Activated CD4-positive, CD25-positive, alpha-beta regulatory T cell treated with anti-CD3 and anti-CD28 coated beads, Interleukin-2, amount 50 U/mL, for 72 hours (primary cell): ENCODE measurements around the gene FZD4.
"Not testable (repeated sequence)": the region's sequence is repeated elsewhere in the genome, so short reads cannot be mapped to it uniquely, and the experiment has no call there.

Source experiments
- DNase-seq: peaks from one replicate; pipeline ENCODE4 v3.0.0; 2021

The FZD4 gene

GRCh38 chr11:86972734-86973133 lies 17.5 kb upstream of the FZD4 start:
- no peak for DNase-seq

GRCh38 chr11:86969258-86969657 lies 14.1 kb upstream of the FZD4 start:
- no peak for DNase-seq

GRCh38 chr11:86967601-86968000 lies 12.4 kb upstream of the FZD4 start:
- not testable (repeated sequence) for DNase-seq

- DNase-seq, result no peak
Measured at GRCh38 chr11:86957976-86958646, 2.9 kb upstream of the FZD4 start.

GRCh38 chr11:86956905-86957195 lies 1.7 kb upstream of the FZD4 start:
- no peak for DNase-seq

- no peak for DNase-seq
Measured at GRCh38 chr11:86955111-86955360, 159 bp downstream of the FZD4 start.

- DNase-seq, result no peak
Measured at GRCh38 chr11:86954269-86955110, 705 bp downstream of the FZD4 start.

GRCh38 chr11:86952221-86952875 lies 2.8 kb downstream of the FZD4 start:
- DNase-seq, result no peak

GRCh38 chr11:86951706-86952105 lies 3.5 kb downstream of the FZD4 start:
- DNase-seq, result no peak

- no peak for DNase-seq
Measured at GRCh38 chr11:86950661-86950995, 4.6 kb downstream of the FZD4 start.

- DNase-seq, result no peak
Measured at GRCh38 chr11:86949995-86950660, 5.1 kb downstream of the FZD4 start.

GRCh38 chr11:86948733-86949132 lies 6.5 kb downstream of the FZD4 start:
- no peak for DNase-seq

- DNase-seq, result no peak
Measured at GRCh38 chr11:86947541-86947940, 7.7 kb downstream of the FZD4 start.

- not testable (repeated sequence) for DNase-seq
Measured at GRCh38 chr11:86943505-86943904, 11.7 kb downstream of the FZD4 start.

GRCh38 chr11:86941871-86942599 lies 13.2 kb downstream of the FZD4 start:
- no peak for DNase-seq

- no peak for DNase-seq
Measured at GRCh38 chr11:86941077-86941870, 13.9 kb downstream of the FZD4 start.

- DNase-seq, result no peak
Measured at GRCh38 chr11:86940122-86940777, 14.9 kb downstream of the FZD4 start.

- no peak for DNase-seq
Measured at GRCh38 chr11:86938900-86939880, 16.0 kb downstream of the FZD4 start.

- DNase-seq, result no peak
Measured at GRCh38 chr11:86938203-86938899, 16.8 kb downstream of the FZD4 start.
